Neural crest cell (in vitro differentiated cells): ENCODE results near the gene TEX53. TPM values are rescaled to one million over a fixed set of nuclear protein-coding genes. Genes with fewer than 3 reads are reported as not detected.

ENCODE experiments used
- DNase-seq: peaks from one replicate; pipeline ENCODE4 v3.0.0; 2021; ENCODE audit warnings: low read depth, mixed read lengths, low spot score
- H3K27ac Mint-ChIP-seq: one replicate; pipeline ENCODE4 v1.8.0; 2021; ENCODE audit warnings: mild to moderate bottlenecking, mixed read lengths; ENCODE audit not compliant: unreplicated experiment
- H3K27me3 Mint-ChIP-seq: 2 replicates; pipeline ENCODE4 v1.8.0; 2021; ENCODE audit warnings: low read depth, mild to moderate bottlenecking, mixed read lengths
- H3K36me3 Mint-ChIP-seq: 2 replicates; pipeline ENCODE4 v1.8.0; 2021; ENCODE audit warnings: low read depth, mild to moderate bottlenecking, mixed read lengths
- H3K4me1 Mint-ChIP-seq: 2 replicates; pipeline ENCODE4 v1.8.0; 2021; ENCODE audit warnings: mixed read lengths
- H3K4me3 Mint-ChIP-seq: one replicate; pipeline ENCODE4 v1.8.0; 2021; ENCODE audit warnings: mild to moderate bottlenecking, mixed read lengths
- H3K9me3 Mint-ChIP-seq: 2 replicates; pipeline ENCODE4 v1.8.0; 2021; ENCODE audit warnings: mixed read lengths
- total RNA-seq: library from RNA; stranded (reverse); gene quantifications from 2 replicates; pipeline ENCODE4 v1.2.1, GENCODE V29; 2021
- TF ChIP-seq, protein P1 (sequence below): fragments of 200-600 bp; sonication (generic); conservative IDR thresholded peaks from 2 replicates; pipeline ENCODE4 v1.5.0; 2021; ENCODE audit warnings: antibody characterized with exemption, mild to moderate bottlenecking

TEX53 gene
- total RNA-seq, 1 donor from 2014 or later = not detected

DNA sequence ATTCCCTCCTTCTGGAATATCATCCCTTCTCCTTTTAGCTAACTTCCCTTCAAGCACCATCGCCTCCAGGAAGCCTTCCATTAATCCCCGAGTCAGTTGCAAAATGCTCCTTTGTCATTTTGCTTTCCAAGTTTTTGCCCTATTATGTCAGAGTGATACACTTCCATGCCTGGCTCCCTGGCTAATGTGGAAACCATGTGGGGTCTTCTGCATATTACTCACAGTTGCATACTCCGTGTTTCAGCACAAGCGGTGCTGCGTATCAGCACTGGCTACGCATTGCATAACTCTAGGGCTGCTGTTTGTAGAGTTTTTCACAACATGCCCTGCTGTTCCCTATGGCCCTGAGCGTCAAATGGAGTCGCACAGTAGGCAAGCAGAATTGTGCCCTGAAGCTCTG, 1.9 kb downstream of the TEX53 start:
- H3K4me3 Mint-ChIP-seq = no peak overlapping the region
- H3K4me1 Mint-ChIP-seq = no peaks in the 10 kb centered on the region
- H3K27ac Mint-ChIP-seq = no peak overlapping the region
- H3K36me3 Mint-ChIP-seq = no peaks in the 10 kb centered on the region
- H3K9me3 Mint-ChIP-seq = no peaks in the 10 kb centered on the region
- peaks cover 5% of the 10 kb centered on the region for H3K27me3 Mint-ChIP-seq
- no peak for DNase-seq
- TF ChIP-seq, protein P1, sequence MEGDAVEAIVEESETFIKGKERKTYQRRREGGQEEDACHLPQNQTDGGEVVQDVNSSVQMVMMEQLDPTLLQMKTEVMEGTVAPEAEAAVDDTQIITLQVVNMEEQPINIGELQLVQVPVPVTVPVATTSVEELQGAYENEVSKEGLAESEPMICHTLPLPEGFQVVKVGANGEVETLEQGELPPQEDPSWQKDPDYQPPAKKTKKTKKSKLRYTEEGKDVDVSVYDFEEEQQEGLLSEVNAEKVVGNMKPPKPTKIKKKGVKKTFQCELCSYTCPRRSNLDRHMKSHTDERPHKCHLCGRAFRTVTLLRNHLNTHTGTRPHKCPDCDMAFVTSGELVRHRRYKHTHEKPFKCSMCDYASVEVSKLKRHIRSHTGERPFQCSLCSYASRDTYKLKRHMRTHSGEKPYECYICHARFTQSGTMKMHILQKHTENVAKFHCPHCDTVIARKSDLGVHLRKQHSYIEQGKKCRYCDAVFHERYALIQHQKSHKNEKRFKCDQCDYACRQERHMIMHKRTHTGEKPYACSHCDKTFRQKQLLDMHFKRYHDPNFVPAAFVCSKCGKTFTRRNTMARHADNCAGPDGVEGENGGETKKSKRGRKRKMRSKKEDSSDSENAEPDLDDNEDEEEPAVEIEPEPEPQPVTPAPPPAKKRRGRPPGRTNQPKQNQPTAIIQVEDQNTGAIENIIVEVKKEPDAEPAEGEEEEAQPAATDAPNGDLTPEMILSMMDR = no peak

DNA sequence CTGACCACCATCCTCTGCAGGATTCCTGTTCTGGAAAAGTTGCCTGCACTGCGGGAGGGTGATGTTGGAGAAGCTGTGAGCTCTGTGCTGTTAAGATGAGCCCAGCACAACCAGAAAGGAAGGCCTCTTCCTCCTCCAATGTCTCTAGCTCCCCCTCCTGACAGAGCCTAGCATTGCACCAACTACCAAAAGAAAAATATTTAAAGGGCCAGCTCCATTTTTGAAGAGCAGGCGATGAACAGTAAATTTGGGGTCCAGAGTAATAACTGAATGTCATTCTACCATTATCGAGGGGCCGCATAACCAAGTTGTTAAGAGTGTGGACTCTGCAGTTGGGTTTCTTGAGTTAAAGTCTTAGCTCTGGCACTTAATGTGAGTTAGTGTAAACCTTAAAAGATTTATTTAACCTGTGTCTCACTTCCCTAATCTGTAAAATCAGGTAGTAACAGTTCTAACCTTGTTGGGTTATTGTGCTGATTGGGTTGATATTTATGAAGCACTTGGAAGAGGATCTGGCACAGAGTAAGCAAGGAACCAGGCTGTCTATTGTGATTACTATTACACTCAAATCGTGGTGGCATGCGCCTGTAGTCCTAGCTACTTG, 3.9 kb downstream of the TEX53 start:
- H3K9me3 Mint-ChIP-seq = no peaks in the 10 kb centered on the region
- no peaks in the 10 kb centered on the region for H3K4me1 Mint-ChIP-seq
- H3K27me3 Mint-ChIP-seq = peaks cover 3% of the 10 kb centered on the region
- TF ChIP-seq, protein P1 = peak; percentile 92
- no peak overlapping the region for H3K27ac Mint-ChIP-seq
- H3K4me3 Mint-ChIP-seq = no peak overlapping the region
- no peaks in the 10 kb centered on the region for H3K36me3 Mint-ChIP-seq
- peak; percentile 87 for DNase-seq

DNA sequence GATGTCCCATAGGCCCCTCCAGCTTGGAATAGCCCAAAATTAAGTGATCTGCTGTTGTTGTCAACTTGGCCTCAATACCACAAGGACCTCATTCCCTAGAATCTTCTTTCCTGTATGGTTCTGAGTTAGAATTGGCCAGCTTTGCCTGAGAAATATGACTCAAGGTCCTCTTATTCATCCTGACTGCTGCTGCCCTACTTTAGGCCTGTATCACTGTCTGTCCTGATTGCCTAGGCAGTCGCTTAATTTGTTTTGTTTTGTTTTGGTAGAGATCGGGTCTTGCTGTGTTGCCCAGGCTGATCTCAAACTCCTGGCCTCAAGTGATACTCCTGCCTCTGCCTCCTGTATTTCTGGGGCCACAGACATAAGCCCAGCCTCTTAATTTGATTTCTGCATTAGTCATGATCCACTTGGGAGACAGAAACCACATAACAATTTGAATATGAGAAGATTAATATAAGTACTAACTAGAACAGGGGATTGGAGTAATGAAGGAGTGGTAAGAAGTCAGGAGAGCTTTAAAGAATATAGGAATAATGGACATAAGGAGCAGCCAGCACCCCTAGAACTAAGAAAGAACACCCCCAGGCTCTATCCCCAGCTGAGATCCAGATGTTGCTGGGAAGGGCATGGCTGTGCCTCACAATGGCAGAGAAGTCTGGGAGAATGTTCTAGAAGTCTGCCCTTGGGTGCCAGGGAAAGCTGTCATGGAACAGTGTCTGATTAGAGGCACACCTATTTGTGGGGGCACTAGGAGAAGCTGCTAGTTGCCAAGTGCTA, 4.6 kb downstream of the TEX53 start:
- H3K4me1 Mint-ChIP-seq = no peaks in the 10 kb centered on the region
- no peak overlapping the region for H3K4me3 Mint-ChIP-seq
- DNase-seq = no peak
- H3K27me3 Mint-ChIP-seq = peaks cover 3% of the 10 kb centered on the region
- H3K36me3 Mint-ChIP-seq = no peaks in the 10 kb centered on the region
- H3K9me3 Mint-ChIP-seq = no peaks in the 10 kb centered on the region
- no peak overlapping the region for H3K27ac Mint-ChIP-seq
- TF ChIP-seq, protein P1 = no peak

DNA sequence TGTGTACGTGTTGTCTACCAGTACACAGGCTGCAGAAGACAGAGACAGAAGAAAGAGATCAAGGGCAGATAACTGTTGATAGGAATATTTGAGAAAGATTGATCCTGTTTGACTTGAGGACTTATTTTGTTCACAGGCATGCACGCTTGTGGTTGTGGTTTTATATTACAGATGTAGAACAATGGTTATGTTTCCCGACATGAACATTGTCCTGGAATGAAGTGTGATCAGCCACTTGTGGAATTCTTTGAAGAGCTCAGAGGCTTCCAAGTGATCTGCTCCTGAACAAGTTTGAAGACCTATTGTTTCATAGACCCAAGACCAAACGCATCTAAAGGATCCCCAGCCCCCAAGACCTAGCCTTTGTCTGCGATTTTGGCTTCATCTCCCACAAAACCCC, 13.7 kb downstream of the TEX53 start:
- Mint-ChIP-seq H3K27ac (no peak overlapping the region), H3K4me1 (no peaks in the 10 kb centered on the region)

DNA sequence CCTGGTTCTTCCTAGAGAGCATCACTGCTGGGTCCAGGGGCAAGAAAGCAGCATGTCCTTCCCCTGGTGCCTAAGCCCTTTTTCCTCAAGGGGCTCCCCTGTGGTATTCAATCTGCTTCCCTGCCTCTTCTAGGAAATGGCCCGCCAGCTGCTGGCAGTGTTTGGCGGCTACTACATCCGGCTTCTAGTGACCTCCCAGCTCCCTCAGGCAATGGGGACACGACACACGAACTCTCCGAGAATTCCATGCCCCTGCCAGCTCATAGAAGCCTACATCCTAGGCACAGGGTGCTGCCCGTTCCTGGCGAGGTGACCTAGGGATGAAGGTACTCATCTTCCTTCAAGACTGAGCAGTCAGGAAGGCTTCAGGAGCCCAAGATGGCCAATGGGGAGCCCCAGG, 14.6 kb downstream of the TEX53 start:
- Mint-ChIP-seq H3K9me3 (peaks cover 5% of the 10 kb centered on the region), H3K27ac (no peak overlapping the region), H3K4me1 (no peaks in the 10 kb centered on the region), H3K27me3 (no peaks in the 10 kb centered on the region), H3K4me3 (no peak overlapping the region), H3K36me3 (peaks cover 14% of the 10 kb centered on the region)
- DNase-seq = no peak
- TF ChIP-seq, protein P1 = no peak

More for the DNA sequence above, 13.7 kb downstream of the TEX53 start:
- Mint-ChIP-seq H3K4me3 (no peak overlapping the region), H3K27me3 (no peaks in the 10 kb centered on the region), H3K36me3 (peaks cover 14% of the 10 kb centered on the region), H3K9me3 (peaks cover 5% of the 10 kb centered on the region)
- DNase-seq = no peak
- TF ChIP-seq, protein P1 = no peak
